SU-DHL-6 (cell line): Measurements from ENCODE around the gene MEGF6.

Experiments used
- H2AFZ ChIP-seq: fragments of 200-600 bp; sonication (generic); 2 replicates; pipeline ENCODE4 v1.6.1; 2014; ENCODE audit warnings: low read depth, mild to moderate bottlenecking, moderate library complexity, mixed read lengths, antibody characterized with exemption, low read length; ENCODE audit not compliant: severe bottlenecking
- H3F3A ChIP-seq: fragments of 200-600 bp; shearing (Covaris generic); 2 replicates; pipeline ENCODE4 v1.6.0; 2016; ENCODE audit warnings: antibody characterized with exemption, mild to moderate bottlenecking; ENCODE audit not compliant: insufficient read depth
- H3K27ac ChIP-seq: fragments of 200-600 bp; sonication (generic); 2 replicates; pipeline ENCODE4 v1.5.1; 2016; ENCODE audit warnings: low read depth, mild to moderate bottlenecking, low read length, moderate library complexity, mixed read lengths
- H3K27me3 ChIP-seq: fragments of 200-600 bp; sonication (generic), shearing (Covaris generic); 2 replicates; pipeline ENCODE4 v1.6.0; 2014; ENCODE audit warnings: mild to moderate bottlenecking, low read length
- H3K36me3 ChIP-seq: fragments of 200-600 bp; sonication (generic); 2 replicates; pipeline ENCODE4 v1.6.1; 2014; ENCODE audit warnings: mild to moderate bottlenecking, low read length, mixed read lengths
- H3K4me2 ChIP-seq: fragments of 300-600, 200-600 bp; shearing (Covaris generic), sonication (generic); 2 replicates; pipeline ENCODE4 v1.6.0; 2014; ENCODE audit warnings: low read length, low read depth, mild to moderate bottlenecking; ENCODE audit not compliant: poor library complexity, severe bottlenecking
- H3K4me3 ChIP-seq: fragments of 200-600 bp; sonication (generic); 2 replicates; pipeline ENCODE4 v1.5.1; 2014; ENCODE audit warnings: antibody characterized with exemption, low read length, mild to moderate bottlenecking, mixed read lengths; ENCODE audit not compliant: insufficient read depth, poor library complexity, severe bottlenecking
- H3K79me2 ChIP-seq: fragments of 200-600 bp; sonication (generic); 2 replicates; pipeline ENCODE4 v1.6.1; 2014; ENCODE audit warnings: mild to moderate bottlenecking, low read length, moderate library complexity; ENCODE audit not compliant: insufficient read depth
- H3K9ac ChIP-seq: fragments of 200-600 bp; sonication (generic); 2 replicates; pipeline ENCODE4 v1.7.0; 2014; ENCODE audit warnings: mild to moderate bottlenecking, low read length
- H3K9me2 ChIP-seq: fragments of 200-600 bp; sonication (generic); replicated peaks from 2 replicates; pipeline ENCODE4 v1.6.1; 2014; ENCODE audit warnings: low read length; ENCODE audit not compliant: insufficient read depth
- H3K9me3 ChIP-seq: fragments of 200-600 bp; sonication (generic); 2 replicates; pipeline ENCODE4 v1.6.1; 2014; ENCODE audit warnings: low read length, mixed read lengths; ENCODE audit not compliant: insufficient read depth
- H4K20me1 ChIP-seq: fragments of 200-600 bp; sonication (generic); 2 replicates; pipeline ENCODE4 v1.6.1; 2014; ENCODE audit warnings: low read depth, mild to moderate bottlenecking, antibody characterized with exemption, low read length, moderate library complexity, mixed read lengths
- CTCF ChIP-seq: fragments of 200-600 bp; sonication (generic); IDR thresholded peaks from one replicate; pipeline ENCODE4 v1.5.1; 2017; ENCODE audit warnings: antibody characterized with exemption, mild to moderate bottlenecking, low read length, moderate library complexity; ENCODE audit not compliant: insufficient read depth, poor library complexity, severe bottlenecking
- EZH2phosphoT487 ChIP-seq: fragments of 200-600 bp; sonication (generic), shearing (Covaris generic); conservative IDR thresholded peaks from 2 replicates; pipeline ENCODE4 v1.6.1; 2018; ENCODE audit warnings: mild to moderate bottlenecking, antibody characterized with exemption, low read length, moderate library complexity, mixed read lengths

MEGF6 gene

GRCh38 chr1:3611170-3612019, at the start of gene MEGF6:
Gene MEGF6, minus strand, starts transcription at chr1:3611508. Its CDS starts 240 bp downstream, at chr1:3611268.
- Histone ChIP-seq H3K4me2 (no peak within 1 kb of the TSS), H3K79me2 (no peaks in the 10 kb centered on the region), H3K36me3 (no peaks in the 10 kb centered on the region), H3K27me3 (no peaks in the 10 kb centered on the region), H2AFZ (no peak within 1 kb of the TSS), H4K20me1 (no peaks in the 10 kb centered on the region), H3K9me2 (no peaks in the 10 kb centered on the region), H3K9me3 (no peaks in the 10 kb centered on the region), H3F3A (no peaks in the 10 kb centered on the region), H3K9ac (no peak within 1 kb of the TSS), H3K27ac (no peak within 1 kb of the TSS), H3K4me3 (no peak within 1 kb of the TSS)
- TF ChIP-seq CTCF (no peak), EZH2phosphoT487 (no peak)

GRCh38 chr1:3660704-3661103, 49.4 kb upstream of the MEGF6 start:
- H3K9me3 ChIP-seq, result no peaks in the 10 kb centered on the region
- no peaks in the 10 kb centered on the region for H3K79me2 ChIP-seq
- no peak overlapping the region for H3K4me3 ChIP-seq
- H2AFZ ChIP-seq, result no peak overlapping the region
- no peaks in the 10 kb centered on the region for H3F3A ChIP-seq
- H3K27me3 ChIP-seq, result no peaks in the 10 kb centered on the region
- H3K9ac ChIP-seq, result no peak overlapping the region
- no peak overlapping the region for H3K4me2 ChIP-seq
- no peak for TF ChIP-seq EZH2phosphoT487
- TF ChIP-seq CTCF, result no peak
- H3K36me3 ChIP-seq, result no peaks in the 10 kb centered on the region
- H3K9me2 ChIP-seq, result no peaks in the 10 kb centered on the region
- no peak overlapping the region for H3K27ac ChIP-seq
- no peaks in the 10 kb centered on the region for H4K20me1 ChIP-seq

GRCh38 chr1:3659093-3659492, 47.8 kb upstream of the MEGF6 start:
- H3K27me3 ChIP-seq, result no peaks in the 10 kb centered on the region
- no peaks in the 10 kb centered on the region for H4K20me1 ChIP-seq
- H3K4me3 ChIP-seq, result no peak overlapping the region
- no peaks in the 10 kb centered on the region for H3F3A ChIP-seq
- no peak overlapping the region for H3K27ac ChIP-seq
- H3K9ac ChIP-seq, result no peak overlapping the region
- H3K9me2 ChIP-seq, result no peaks in the 10 kb centered on the region
- no peaks in the 10 kb centered on the region for H3K36me3 ChIP-seq
- H2AFZ ChIP-seq, result no peak overlapping the region
- no peaks in the 10 kb centered on the region for H3K9me3 ChIP-seq
- no peak overlapping the region for H3K4me2 ChIP-seq
- H3K79me2 ChIP-seq, result no peaks in the 10 kb centered on the region
- no peak for TF ChIP-seq EZH2phosphoT487
- no peak for TF ChIP-seq CTCF
